ENCODE measurements around the gene VIP. TPM values are rescaled to one million over a fixed set of nuclear protein-coding genes. Genes with fewer than 3 reads are reported as not detected.

Gene VIP
- total and polyA plus RNA-seq, 2 of the 4 experiments (the other 2 are of a cell fraction): not detected

DNA sequence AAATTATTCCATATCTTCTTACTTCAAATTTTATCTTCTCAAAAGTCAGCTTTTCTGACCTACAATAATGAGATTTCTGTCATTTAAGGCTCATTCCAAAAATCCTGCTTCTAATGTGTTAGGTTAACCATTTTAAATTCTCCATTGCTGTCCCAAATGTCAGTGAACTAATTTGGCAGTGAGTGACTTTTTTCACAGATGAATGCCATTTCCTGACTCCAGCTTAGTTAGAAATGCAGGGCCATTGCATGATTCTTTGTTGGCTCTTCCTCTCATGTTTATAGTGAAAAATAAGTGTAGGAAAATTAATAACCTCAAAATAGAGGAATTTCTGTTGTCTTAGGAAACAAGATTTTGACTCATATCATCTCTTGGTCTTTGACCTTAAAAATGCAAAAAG is 44.1 kb downstream of the VIP start:
- CTCF ChIA-PET: no interaction called here
- TF ChIP-seq RAD21 (IDR thresholded peaks at IDR 0.05; ENCODE audit: low read length) (no peak), SMC3 (IDR thresholded peaks at IDR 0.05; ENCODE audit: low read depth, low read length) (no peak), RCOR1 (IDR thresholded peaks at IDR 0.05; ENCODE audit: insufficient replicate concordance, low read length) (no peak), POLR2A (IDR thresholded peaks at IDR 0.05; ENCODE audit: low read depth, low read length) (no peak), CHD1 (IDR thresholded peaks at IDR 0.05; ENCODE audit: low read depth, low read length) (no peak), RFX5 (IDR thresholded peaks at IDR 0.05; ENCODE audit: low read depth, low read length) (no peak), USF2 (IDR thresholded peaks at IDR 0.05; ENCODE audit: low read depth, low read length) (no peak), MXI1 (IDR thresholded peaks at IDR 0.05; ENCODE audit: borderline replicate concordance, low read depth, low read length) (no peak), BHLHE40 (IDR thresholded peaks at IDR 0.05; ENCODE audit: low read depth, low read length) (no peak), FOS (IDR thresholded peaks at IDR 0.05; ENCODE audit: low read depth, low read length) (no peak), MAZ (IDR thresholded peaks at IDR 0.05; ENCODE audit: borderline replicate concordance, low read depth, low read length) (no peak), MAFK (IDR thresholded peaks at IDR 0.05; ENCODE audit: low read depth, low read length) (no peak), NFE2L2 (IDR thresholded peaks at IDR 0.05; ENCODE audit: low read depth, low read length) (no peak), CEBPB (IDR thresholded peaks at IDR 0.05; ENCODE audit: low read depth, low read length) (no peak)
- TF ChIP-seq, protein P1, sequence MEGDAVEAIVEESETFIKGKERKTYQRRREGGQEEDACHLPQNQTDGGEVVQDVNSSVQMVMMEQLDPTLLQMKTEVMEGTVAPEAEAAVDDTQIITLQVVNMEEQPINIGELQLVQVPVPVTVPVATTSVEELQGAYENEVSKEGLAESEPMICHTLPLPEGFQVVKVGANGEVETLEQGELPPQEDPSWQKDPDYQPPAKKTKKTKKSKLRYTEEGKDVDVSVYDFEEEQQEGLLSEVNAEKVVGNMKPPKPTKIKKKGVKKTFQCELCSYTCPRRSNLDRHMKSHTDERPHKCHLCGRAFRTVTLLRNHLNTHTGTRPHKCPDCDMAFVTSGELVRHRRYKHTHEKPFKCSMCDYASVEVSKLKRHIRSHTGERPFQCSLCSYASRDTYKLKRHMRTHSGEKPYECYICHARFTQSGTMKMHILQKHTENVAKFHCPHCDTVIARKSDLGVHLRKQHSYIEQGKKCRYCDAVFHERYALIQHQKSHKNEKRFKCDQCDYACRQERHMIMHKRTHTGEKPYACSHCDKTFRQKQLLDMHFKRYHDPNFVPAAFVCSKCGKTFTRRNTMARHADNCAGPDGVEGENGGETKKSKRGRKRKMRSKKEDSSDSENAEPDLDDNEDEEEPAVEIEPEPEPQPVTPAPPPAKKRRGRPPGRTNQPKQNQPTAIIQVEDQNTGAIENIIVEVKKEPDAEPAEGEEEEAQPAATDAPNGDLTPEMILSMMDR (conservative IDR thresholded peaks at IDR 0.05; ENCODE audit: low read depth, low read length): no peak
- TF ChIP-seq, protein P2, sequence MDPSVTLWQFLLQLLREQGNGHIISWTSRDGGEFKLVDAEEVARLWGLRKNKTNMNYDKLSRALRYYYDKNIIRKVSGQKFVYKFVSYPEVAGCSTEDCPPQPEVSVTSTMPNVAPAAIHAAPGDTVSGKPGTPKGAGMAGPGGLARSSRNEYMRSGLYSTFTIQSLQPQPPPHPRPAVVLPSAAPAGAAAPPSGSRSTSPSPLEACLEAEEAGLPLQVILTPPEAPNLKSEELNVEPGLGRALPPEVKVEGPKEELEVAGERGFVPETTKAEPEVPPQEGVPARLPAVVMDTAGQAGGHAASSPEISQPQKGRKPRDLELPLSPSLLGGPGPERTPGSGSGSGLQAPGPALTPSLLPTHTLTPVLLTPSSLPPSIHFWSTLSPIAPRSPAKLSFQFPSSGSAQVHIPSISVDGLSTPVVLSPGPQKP (IDR thresholded peaks at IDR 0.05; ENCODE audit: borderline replicate concordance, low read depth, low read length): no peak

More for the DNA sequence above, 44.1 kb downstream of the VIP start:
- Histone ChIP-seq H2BK15ac (ENCODE audit: low read depth, low read length) (no peak overlapping the region), H3K4me3 (ENCODE audit: insufficient read depth, low read depth, low read length) (no peak overlapping the region), H4K8ac (ENCODE audit: low read depth in 2 of 2, low read length in 2 of 2) (no peak overlapping the region), H3K27ac (ENCODE audit: insufficient read depth, low read length) (no peak overlapping the region), H4K20me1 (ENCODE audit: insufficient read depth, low read length) (no peaks in the 10 kb centered on the region), H3K9ac (ENCODE audit: low read depth, low read length) (no peak overlapping the region), H3K27me3 (ENCODE audit: control insufficient read depth, insufficient read depth, low read length) (no peaks in the 10 kb centered on the region), H3K36me3 (ENCODE audit: control insufficient read depth, insufficient read depth, low read length) (no peaks in the 10 kb centered on the region), H3K9me3 (ENCODE audit: control insufficient read depth, insufficient read depth, low read length) (no peaks in the 10 kb centered on the region), H2BK5ac (ENCODE audit: low read depth, low read length, poor library complexity, severe bottlenecking) (no peak overlapping the region), H3K9me1 (ENCODE audit: insufficient read depth, low read length) (no peaks in the 10 kb centered on the region), H3K14ac (replicated peaks; ENCODE audit: low read depth, low read length) (no peak overlapping the region), H2AFZ (replicated peaks; ENCODE audit: low read length, poor library complexity) (no peak overlapping the region), H2BK120ac (ENCODE audit: low read depth, low read length) (no peak overlapping the region), H3K56ac (ENCODE audit: extremely low read depth, insufficient read depth, low read length) (no peak overlapping the region), H3K4ac (ENCODE audit: low read depth, low read length) (no peak overlapping the region), H3K79me1 (ENCODE audit: low read depth in 1 of 2, low read length in 2 of 2) (no peaks in the 10 kb centered on the region), H2AK9ac (replicated peaks; ENCODE audit: low read depth, low read length, poor library complexity) (no peak overlapping the region), H2BK20ac (ENCODE audit: low read depth, low read length) (no peak overlapping the region), H4K91ac (ENCODE audit: insufficient read depth, low read depth, low read length) (no peak overlapping the region), H3K4me1 (ENCODE audit: control insufficient read depth, insufficient read depth, low read length) (no peaks in the 10 kb centered on the region), H3K23ac (ENCODE audit: low read depth, low read length) (no peak overlapping the region), H4K5ac (ENCODE audit: low read depth, low read length) (no peak overlapping the region), H3K18ac (ENCODE audit: low read depth, low read length) (no peak overlapping the region), H3K4me2 (ENCODE audit: low read depth, low read length) (no peak overlapping the region), H2AK5ac (ENCODE audit: low read depth, low read length) (no peak overlapping the region)
- DNase-seq: no peak
- intact Hi-C loops (cut with micrococcal nuclease) (no loop called here), in situ Hi-C loops (cut with MboI; ENCODE audit: low sequenced_read_pairs) (no loop called here), dilution Hi-C loops (cut with HindIII; ENCODE audit: low sequenced_read_pairs, unreplicated experiment) (no loop called here)
- BruUV-seq (replicated peaks): no TSS peak
- ATAC-seq (ENCODE audit: low read depth): no peak
- POLR2A ChIA-PET (ENCODE audit: unreplicated experiment): no interaction called here
